T-helper 17 cell (primary cell): ENCODE data around the gene BRI3. TPM values are rescaled to one million over a fixed set of nuclear protein-coding genes. Genes with fewer than 3 reads are reported as not detected.

ENCODE experiments used
- ATAC-seq: fragments of 150-1000 bp; cut with Tn5 transposase; 2 replicates; pipeline ENCODE4 v1.10.0; 2021; ENCODE audit warnings: mild to moderate bottlenecking, moderate library complexity
- DNase-seq, 3 donors: peaks; one replicate each; pipeline versions ENCODE4 v3.0.0 to v3.0.0-alpha.2; 2020 to 2021
- H3K9me3 ChIP-seq: one replicate; pipeline ENCODE4 v1.7.0; 2013; ENCODE audit warnings: low read length, mild to moderate bottlenecking; ENCODE audit not compliant: control insufficient read depth, poor library complexity, severe bottlenecking
- H3K27ac Mint-ChIP-seq: one replicate; pipeline ENCODE4 v1.8.0; 2022; ENCODE audit warnings: mild to moderate bottlenecking, moderate library complexity, mixed read lengths
- H3K27me3 Mint-ChIP-seq: one replicate; pipeline ENCODE4 v1.8.0; 2022; ENCODE audit warnings: mixed read lengths
- H3K36me3 Mint-ChIP-seq: one replicate; pipeline ENCODE4 v1.8.0; 2022; ENCODE audit warnings: low read depth, mixed read lengths
- H3K4me1 Mint-ChIP-seq: one replicate; pipeline ENCODE4 v1.8.0; 2022; ENCODE audit warnings: mild to moderate bottlenecking, mixed read lengths
- H3K4me3 Mint-ChIP-seq: one replicate; pipeline ENCODE4 v1.8.0; 2022; ENCODE audit warnings: mild to moderate bottlenecking, moderate library complexity, mixed read lengths
- total RNA-seq, 4 donors: library from RNA in 2 of 4; stranded (reverse) in 2 of 4; gene quantifications; one replicate each; pipeline ENCODE4 v1.2.3 and lab custom pipeline; 2022 to 2026

BRI3 gene
- 10 to 100 TPM; 67.1 to 77.1 TPM for total RNA-seq
- total RNA-seq (lab: John Stamatoyannopoulos, UW), result 18.4 to 19.8 reads per million in 2 donors

GRCh38 chr7:98280791-98281756 is at the start of gene BRI3:
TSS of gene BRI3 (plus strand) at chr7:98281686. CDS start at chr7:98281796, 110 bp downstream.
- H3K36me3 Mint-ChIP-seq, result no peaks in the 10 kb centered on the region
- peak within 1 kb of the TSS; percentile 86 for H3K4me3 Mint-ChIP-seq
- DNase-seq (peak; percentile 81 to 96 (median 93)), ATAC-seq (peak; percentile 85)
- no peaks in the 10 kb centered on the region for H3K9me3 ChIP-seq
- no peaks in the 10 kb centered on the region for H3K27me3 Mint-ChIP-seq
- peak within 1 kb of the TSS; percentile 86 for H3K27ac Mint-ChIP-seq
- peaks cover 21% of the 10 kb centered on the region for H3K4me1 Mint-ChIP-seq

DNA sequence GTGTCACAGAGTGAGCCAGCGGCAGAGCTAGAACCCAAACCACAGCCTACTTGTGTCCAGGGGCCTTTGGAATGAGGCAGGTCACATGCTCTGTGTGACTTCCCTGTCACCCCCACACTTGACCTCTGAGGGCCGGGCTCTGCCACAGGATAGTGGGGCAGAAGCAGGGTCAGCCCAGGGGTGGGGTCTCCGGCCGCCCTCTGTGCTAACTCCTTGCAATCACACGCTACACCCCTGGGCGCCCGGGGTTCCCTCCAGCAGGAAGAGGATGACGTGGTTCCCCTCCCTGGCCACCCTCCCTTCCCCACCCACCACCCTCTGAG is 49.3 kb upstream of the BRI3 start:
- no peak for ATAC-seq
- DNase-seq, result no peak
- Mint-ChIP-seq H3K27ac (no peak overlapping the region), H3K4me1 (no peaks in the 10 kb centered on the region), H3K27me3 (no peaks in the 10 kb centered on the region), H3K4me3 (no peak overlapping the region), H3K36me3 (no peaks in the 10 kb centered on the region)
- no peaks in the 10 kb centered on the region for H3K9me3 ChIP-seq

DNA sequence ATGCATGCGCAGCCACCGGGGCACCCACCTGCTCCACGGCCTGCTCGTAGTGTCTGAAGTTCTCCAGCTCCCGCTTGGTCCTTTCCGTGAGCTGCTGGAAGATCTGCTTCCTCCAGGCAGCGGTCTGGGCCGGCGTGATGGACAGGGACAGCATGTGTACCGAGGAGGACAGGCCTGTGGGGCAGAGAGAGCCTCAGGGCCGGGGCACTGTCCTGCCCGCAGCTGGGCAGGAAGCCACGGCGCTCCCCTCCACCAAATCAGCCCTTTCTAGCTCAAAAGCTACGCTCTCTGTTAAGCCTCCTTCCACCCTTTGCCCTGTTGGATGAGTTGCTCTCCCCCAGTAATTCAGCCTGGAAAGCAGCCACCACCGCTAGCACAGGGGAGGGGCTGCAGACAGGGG is 48.7 kb upstream of the BRI3 start:
- H3K4me3 Mint-ChIP-seq, result no peak overlapping the region
- H3K27ac Mint-ChIP-seq, result no peak overlapping the region
- H3K4me1 Mint-ChIP-seq, result no peaks in the 10 kb centered on the region
- no peaks in the 10 kb centered on the region for H3K9me3 ChIP-seq
- DNase-seq (no peak), ATAC-seq (no peak)
- H3K27me3 Mint-ChIP-seq, result no peaks in the 10 kb centered on the region
- H3K36me3 Mint-ChIP-seq, result no peaks in the 10 kb centered on the region

GRCh38 chr7:98233219-98234070 is 48.0 kb upstream of the BRI3 start:
- Mint-ChIP-seq H3K4me3 (no peak overlapping the region), H3K27me3 (no peaks in the 10 kb centered on the region), H3K36me3 (no peaks in the 10 kb centered on the region), H3K4me1 (no peaks in the 10 kb centered on the region), H3K27ac (no peak overlapping the region)
- H3K9me3 ChIP-seq, result no peaks in the 10 kb centered on the region
- DNase-seq, result no peak
- ATAC-seq, result no peak

GRCh38 chr7:98234429-98235147 is 46.9 kb upstream of the BRI3 start:
- Mint-ChIP-seq H3K36me3 (no peaks in the 10 kb centered on the region), H3K4me3 (no peak overlapping the region), H3K27me3 (no peaks in the 10 kb centered on the region), H3K27ac (peak overlapping the region; percentile 39), H3K4me1 (no peaks in the 10 kb centered on the region)
- ATAC-seq (no peak), DNase-seq (no peak)
- no peaks in the 10 kb centered on the region for H3K9me3 ChIP-seq

GRCh38 chr7:98235901-98236300 is 45.6 kb upstream of the BRI3 start:
- Mint-ChIP-seq H3K27me3 (no peaks in the 10 kb centered on the region), H3K4me3 (no peak overlapping the region), H3K27ac (no peak overlapping the region), H3K36me3 (no peaks in the 10 kb centered on the region), H3K4me1 (no peaks in the 10 kb centered on the region)
- no peak for ATAC-seq
- no peak for DNase-seq
- H3K9me3 ChIP-seq, result no peaks in the 10 kb centered on the region

DNA sequence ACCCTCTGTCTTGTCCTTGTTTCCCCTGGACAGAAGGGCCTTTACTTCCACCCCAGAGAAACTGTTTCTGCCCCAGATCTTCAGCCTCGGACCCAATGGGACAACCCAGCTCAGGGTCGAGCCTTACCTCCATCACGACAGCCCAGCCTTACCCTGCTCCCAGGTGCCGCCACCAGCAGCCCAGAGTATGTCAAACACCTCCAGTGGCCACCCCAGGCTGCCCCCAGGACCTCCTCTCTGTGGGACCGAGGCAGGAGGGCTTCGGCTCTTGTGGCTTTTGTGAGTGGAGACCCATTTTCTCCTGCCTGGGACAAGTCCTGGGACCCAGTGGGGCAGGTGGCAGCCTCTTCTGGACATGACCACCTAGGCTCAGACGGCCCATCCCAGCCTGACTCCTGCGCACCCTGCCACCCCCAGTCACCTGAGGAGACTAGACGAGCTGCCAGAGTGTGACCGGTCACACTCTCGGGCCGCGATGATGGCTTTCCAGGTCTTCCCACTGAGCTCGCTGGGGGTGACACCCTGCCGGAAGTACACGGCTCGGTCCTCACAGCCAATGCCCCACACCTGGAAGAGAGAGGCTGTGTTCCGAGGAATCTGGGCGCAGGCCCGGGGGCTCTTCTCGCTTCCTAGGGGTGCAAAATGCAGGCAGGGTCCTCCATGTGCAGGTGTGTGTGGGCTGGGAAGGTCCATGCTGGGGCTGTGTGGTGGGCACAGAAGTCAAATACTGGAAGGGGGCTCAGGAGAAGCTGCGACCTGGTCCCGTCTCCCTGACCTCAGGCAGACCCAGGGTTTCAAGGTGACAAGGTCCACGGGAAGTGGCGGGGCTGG is 44.9 kb upstream of the BRI3 start:
- no peaks in the 10 kb centered on the region for H3K9me3 ChIP-seq
- ATAC-seq (no peak), DNase-seq (no peak)
- H3K4me1 Mint-ChIP-seq, result no peaks in the 10 kb centered on the region
- no peak overlapping the region for H3K27ac Mint-ChIP-seq
- H3K36me3 Mint-ChIP-seq, result no peaks in the 10 kb centered on the region
- no peaks in the 10 kb centered on the region for H3K27me3 Mint-ChIP-seq
- H3K4me3 Mint-ChIP-seq, result no peak overlapping the region

DNA sequence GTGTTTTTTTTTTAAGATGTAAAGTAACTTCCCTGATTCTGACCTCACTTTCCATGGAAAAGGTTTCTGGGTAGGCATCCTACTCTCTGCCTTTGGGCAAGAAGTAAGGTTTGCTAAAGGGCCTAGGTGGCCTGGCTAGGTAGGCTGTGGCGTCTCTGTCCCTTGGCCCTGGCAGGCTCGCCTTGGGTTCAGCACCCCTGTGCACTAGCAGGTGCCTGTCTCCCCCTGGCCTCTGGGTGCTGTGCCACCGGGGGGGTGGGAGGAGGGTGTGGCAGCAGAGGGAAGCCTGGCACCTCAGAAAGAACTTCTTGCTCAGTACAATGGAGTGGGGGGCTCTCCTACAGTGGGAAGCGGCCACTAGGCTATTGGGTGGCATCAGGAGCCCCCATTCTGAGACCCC is 43.4 kb upstream of the BRI3 start:
- Mint-ChIP-seq H3K4me1 (no peaks in the 10 kb centered on the region), H3K27ac (no peak overlapping the region), H3K27me3 (no peaks in the 10 kb centered on the region), H3K4me3 (no peak overlapping the region), H3K36me3 (no peaks in the 10 kb centered on the region)
- DNase-seq (no peak), ATAC-seq (no peak)
- H3K9me3 ChIP-seq, result no peaks in the 10 kb centered on the region

- H3K36me3 Mint-ChIP-seq, result no peaks in the 10 kb centered on the region
- no peak overlapping the region for H3K4me3 Mint-ChIP-seq
- H3K4me1 Mint-ChIP-seq, result no peaks in the 10 kb centered on the region
- no peaks in the 10 kb centered on the region for H3K9me3 ChIP-seq
- no peak for ATAC-seq
- peak overlapping the region; percentile 43 for H3K27ac Mint-ChIP-seq
- no peak for DNase-seq
- H3K27me3 Mint-ChIP-seq, result no peaks in the 10 kb centered on the region
Measured at GRCh38 chr7:98238976-98239375, 42.5 kb upstream of the BRI3 start.

GRCh38 chr7:98240961-98241673 is 40.4 kb upstream of the BRI3 start:
- Mint-ChIP-seq H3K27me3 (no peaks in the 10 kb centered on the region), H3K36me3 (no peaks in the 10 kb centered on the region), H3K27ac (no peak overlapping the region), H3K4me3 (no peak overlapping the region), H3K4me1 (no peaks in the 10 kb centered on the region)
- no peaks in the 10 kb centered on the region for H3K9me3 ChIP-seq
- peak; percentile 48 for ATAC-seq
- no peak for DNase-seq

GRCh38 chr7:98241674-98242241 is 39.7 kb upstream of the BRI3 start:
- H3K27ac Mint-ChIP-seq, result no peak overlapping the region
- no peaks in the 10 kb centered on the region for H3K9me3 ChIP-seq
- DNase-seq (no peak), ATAC-seq (no peak)
- no peaks in the 10 kb centered on the region for H3K36me3 Mint-ChIP-seq
- no peaks in the 10 kb centered on the region for H3K4me1 Mint-ChIP-seq
- H3K27me3 Mint-ChIP-seq, result no peaks in the 10 kb centered on the region
- H3K4me3 Mint-ChIP-seq, result no peak overlapping the region

- no peaks in the 10 kb centered on the region for H3K36me3 Mint-ChIP-seq
- H3K27ac Mint-ChIP-seq, result no peak overlapping the region
- DNase-seq (no peak), ATAC-seq (no peak)
- H3K9me3 ChIP-seq, result no peaks in the 10 kb centered on the region
- H3K4me3 Mint-ChIP-seq, result no peak overlapping the region
- H3K4me1 Mint-ChIP-seq, result no peaks in the 10 kb centered on the region
- H3K27me3 Mint-ChIP-seq, result no peaks in the 10 kb centered on the region
Measured at GRCh38 chr7:98242342-98242741, 39.1 kb upstream of the BRI3 start.
